GM12864 (cell line): ENCODE measurements around the gene PRPF40B.

ENCODE experiments used
- DNase-seq: peaks from one replicate; pipeline ENCODE4 v3.0.0-alpha.2; 2011; ENCODE audit warnings: low read depth
- H3K4me3 ChIP-seq: 2 replicates; pipeline ENCODE4 v1.5.1; 2011; ENCODE audit warnings: mild to moderate bottlenecking, low read depth, low read length, control low read depth
- CTCF ChIP-seq: IDR thresholded peaks from 2 replicates; pipeline ENCODE4 v1.5.1; 2011; ENCODE audit warnings: low read depth, mild to moderate bottlenecking, moderate library complexity, low read length, control low read depth, inconsistent platforms; ENCODE audit errors: missing control alignments

PRPF40B gene

GRCh38 chr12:49583366-49584094, 39.8 kb upstream of the PRPF40B start:
- no peak for TF ChIP-seq CTCF
- no peak for DNase-seq
- no peak overlapping the region for H3K4me3 ChIP-seq

DNA sequence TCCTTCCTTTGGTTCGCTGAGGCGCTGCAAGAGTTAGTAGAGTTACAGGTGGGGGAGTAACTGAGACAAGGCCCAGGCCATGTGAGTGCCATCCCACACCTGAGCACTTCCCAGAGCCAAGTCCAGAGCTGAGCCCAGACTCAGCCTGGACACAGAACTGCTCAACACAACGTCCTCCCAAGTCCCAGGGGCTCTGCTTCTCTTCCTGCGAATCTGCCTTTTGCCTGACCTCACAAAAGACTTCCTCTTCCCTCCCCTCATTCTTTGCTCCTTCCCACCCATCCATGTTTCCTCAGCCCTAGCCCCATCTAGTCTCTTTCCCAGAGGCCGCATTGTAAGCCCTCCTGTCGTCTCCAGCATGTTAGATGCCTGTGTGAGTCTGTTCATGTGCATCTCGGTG, 38.8 kb upstream of the PRPF40B start:
- H3K4me3 ChIP-seq, result no peak overlapping the region
- TF ChIP-seq CTCF, result no peak

GRCh38 chr12:49585477-49586459, 37.6 kb upstream of the PRPF40B start:
- TF ChIP-seq CTCF, result no peak
- no peak overlapping the region for H3K4me3 ChIP-seq
- DNase-seq, result no peak

More for the DNA sequence above, 38.8 kb upstream of the PRPF40B start:
- no peak for DNase-seq

- no peak for TF ChIP-seq CTCF
- DNase-seq, result no peak
- no peak overlapping the region for H3K4me3 ChIP-seq
These were observed 36.0 kb upstream of the PRPF40B start for GRCh38 chr12:49587174-49587908.

GRCh38 chr12:49588281-49588680, 35.1 kb upstream of the PRPF40B start:
- no peak overlapping the region for H3K4me3 ChIP-seq
- TF ChIP-seq CTCF, result no peak

GRCh38 chr12:49588721-49589516, 34.4 kb upstream of the PRPF40B start:
- no peak for TF ChIP-seq CTCF
- DNase-seq, result no peak
- no peak overlapping the region for H3K4me3 ChIP-seq

More at GRCh38 chr12:49588281-49588680, 35.1 kb upstream of the PRPF40B start:
- no peak for DNase-seq
